Pulmonary artery endothelial cell (primary cell): ENCODE measurements around the gene CXADR. TPM values are rescaled to one million over a fixed set of nuclear protein-coding genes. Genes with fewer than 3 reads are reported as not detected.
"Not testable (repeated sequence)": the region's sequence is repeated elsewhere in the genome, so short reads cannot be mapped to it uniquely, and the experiment has no call there.

Source experiments
- DNase-seq: peaks from one replicate; pipeline ENCODE4 v3.0.0-alpha.2; 2011; ENCODE audit warnings: low read depth, low spot score
- total RNA-seq: library from RNA; depleted of rRNA; stranded (reverse); fragments of >200 nt; gene quantifications from 2 replicates; pipeline ENCODE4 v1.2.3, GENCODE V29; 2014

Gene CXADR
- total RNA-seq = 4.4 and 7.6 TPM in 2 replicates

DNA sequence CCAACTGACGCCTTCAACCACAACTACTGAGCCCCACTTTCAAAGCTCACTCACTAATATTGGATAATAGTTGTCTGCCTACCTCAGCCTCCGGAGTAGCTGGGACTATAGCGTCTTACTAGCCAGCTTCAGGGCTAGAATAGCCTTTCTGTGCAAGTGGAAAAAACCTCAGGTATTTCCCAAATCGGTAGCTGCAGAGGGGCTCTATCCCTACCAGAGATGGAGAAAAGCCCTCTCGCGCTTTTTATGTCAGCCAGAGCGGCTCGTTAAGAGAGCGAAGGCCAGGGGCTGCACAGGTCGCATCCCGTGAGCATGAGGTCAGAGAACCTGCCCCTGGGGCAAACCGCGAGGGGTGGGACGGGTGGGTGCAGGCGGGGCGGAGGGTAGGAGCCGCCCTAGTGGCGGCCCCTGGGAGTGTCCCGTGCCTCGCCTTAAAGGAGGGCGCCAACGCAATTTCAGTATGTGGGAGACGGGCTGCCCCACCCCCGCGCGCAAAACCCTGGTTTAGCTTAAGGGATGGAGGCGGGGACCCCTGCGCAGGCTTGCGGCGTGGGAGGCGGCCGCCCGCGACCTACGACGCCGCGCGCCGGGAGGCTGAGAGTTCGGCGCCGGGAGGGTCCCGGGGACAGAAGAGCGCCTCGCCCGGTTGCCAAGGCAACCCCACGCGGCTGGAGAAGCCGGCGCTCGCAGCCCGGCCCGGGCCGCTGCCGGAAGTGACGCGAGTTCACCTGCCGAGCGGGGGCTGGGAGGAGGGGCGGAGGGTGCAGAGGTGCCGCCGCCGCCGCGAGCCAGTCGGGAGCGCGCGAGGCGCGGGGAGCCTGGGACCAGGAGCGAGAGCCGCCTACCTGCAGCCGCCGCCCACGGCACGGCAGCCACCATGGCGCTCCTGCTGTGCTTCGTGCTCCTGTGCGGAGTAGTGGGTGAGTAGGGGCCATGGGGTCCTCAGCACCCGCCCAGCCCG, at the start of gene CXADR:
CXADR (plus strand) TSS at position 791 of the 961 bp plus-strand sequence; CDS start at position 878, 87 bp downstream.
- DNase-seq = no peak

- DNase-seq = no peak
Observed at GRCh38 chr21:17466166-17466565, 46.7 kb upstream of the CXADR start.

- no peak for DNase-seq
Observed at GRCh38 chr21:17467392-17467791, 45.5 kb upstream of the CXADR start.

DNA sequence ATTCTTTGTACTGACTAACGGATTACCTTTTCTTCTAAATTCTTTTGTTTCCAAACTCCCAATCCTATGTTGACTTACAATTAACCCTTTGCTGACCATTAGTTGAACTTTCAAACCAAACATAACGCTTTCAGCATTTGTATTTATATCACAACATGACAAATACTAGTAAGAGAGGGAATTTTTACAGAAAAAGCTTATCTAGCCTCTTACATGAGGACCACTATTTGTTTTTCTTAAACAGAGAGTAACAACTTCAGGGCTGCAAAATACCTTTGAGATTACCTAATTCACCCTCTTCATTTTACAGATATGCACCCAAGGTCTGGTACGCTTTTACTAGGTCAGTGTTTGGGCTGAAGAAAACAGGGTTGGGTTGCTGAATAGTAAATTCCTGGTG, 45.0 kb upstream of the CXADR start:
- no peak for DNase-seq

GRCh38 chr21:17468698-17469097, 44.1 kb upstream of the CXADR start:
- no peak for DNase-seq

GRCh38 chr21:17469727-17470126, 43.1 kb upstream of the CXADR start:
- DNase-seq = no peak

DNA sequence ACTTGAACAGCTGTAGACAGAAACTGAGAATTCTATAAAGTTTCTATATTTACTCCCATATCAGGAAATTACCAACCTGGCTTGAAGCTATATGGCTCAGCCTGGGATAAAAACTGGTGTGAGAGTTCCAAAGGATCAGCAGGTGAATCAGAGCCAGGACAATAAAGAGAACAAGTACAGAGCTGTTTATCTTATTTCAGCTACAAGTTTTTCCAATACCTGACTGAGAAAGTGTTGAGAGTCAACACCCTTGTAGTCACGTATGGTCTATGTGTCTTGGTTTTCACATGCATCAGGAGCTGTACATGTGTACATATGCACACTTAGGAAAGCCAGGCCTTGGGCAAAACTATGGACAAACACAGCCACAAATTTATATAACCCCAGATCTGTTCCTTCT, 40.7 kb upstream of the CXADR start:
- DNase-seq = no peak

DNA sequence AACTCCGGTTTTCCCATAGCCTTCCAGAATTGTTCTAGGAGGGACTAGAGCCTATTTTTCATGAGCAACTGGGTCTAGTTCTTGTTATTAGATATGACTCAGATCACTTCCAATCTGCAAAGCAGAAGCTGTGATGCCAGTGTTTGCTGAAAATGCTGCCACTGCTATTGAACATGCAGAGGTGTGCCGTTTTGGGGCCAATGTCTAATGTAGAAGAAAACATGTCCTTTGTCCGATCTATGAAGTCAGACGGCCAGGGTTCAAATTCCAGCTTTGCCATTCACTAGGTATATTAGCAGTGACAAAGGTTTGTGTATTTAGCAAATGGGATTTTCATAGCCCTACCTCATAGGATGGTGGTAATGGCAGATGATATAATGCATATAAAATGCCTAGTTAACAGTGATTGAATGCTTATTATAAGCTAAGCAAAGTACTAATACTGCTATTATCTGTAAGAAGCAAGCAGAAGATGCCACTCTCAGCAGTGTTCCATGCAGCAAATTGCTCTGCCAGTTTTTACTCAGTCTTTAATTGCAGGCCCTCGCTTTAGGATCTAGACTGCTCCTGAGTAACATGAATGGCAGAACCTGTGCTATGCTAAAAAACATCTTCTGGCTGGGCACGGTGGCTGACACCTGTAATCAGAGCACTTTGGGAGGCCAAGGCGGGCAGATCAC, 40.1 kb upstream of the CXADR start:
- DNase-seq = no peak

DNA sequence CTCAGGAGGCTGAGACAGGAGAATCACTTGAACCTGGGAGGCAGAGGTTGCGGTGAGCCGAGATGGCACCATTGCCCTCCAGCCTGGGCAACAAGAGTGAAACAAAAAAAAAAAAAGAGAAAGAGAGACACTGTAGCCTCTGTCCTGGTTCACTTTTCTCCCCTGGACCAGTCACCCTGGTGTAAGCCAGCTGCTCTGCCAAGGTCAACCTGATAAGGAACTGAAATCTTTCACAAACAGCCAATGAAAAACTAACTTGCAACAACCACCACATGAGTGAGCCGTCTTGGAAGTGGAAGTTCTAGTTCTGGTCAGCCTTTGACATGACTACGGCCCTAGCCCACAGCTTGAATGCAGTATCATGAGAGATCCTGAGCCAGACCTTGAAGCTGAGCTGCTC, 36.8 kb upstream of the CXADR start:
- DNase-seq = no peak

- not testable (repeated sequence) for DNase-seq
Observed at GRCh38 chr21:17478156-17478555, 34.7 kb upstream of the CXADR start.

- DNase-seq = no peak
Observed at GRCh38 chr21:17479606-17480005, 33.2 kb upstream of the CXADR start.

GRCh38 chr21:17482928-17483327, 29.9 kb upstream of the CXADR start:
- no peak for DNase-seq

DNA sequence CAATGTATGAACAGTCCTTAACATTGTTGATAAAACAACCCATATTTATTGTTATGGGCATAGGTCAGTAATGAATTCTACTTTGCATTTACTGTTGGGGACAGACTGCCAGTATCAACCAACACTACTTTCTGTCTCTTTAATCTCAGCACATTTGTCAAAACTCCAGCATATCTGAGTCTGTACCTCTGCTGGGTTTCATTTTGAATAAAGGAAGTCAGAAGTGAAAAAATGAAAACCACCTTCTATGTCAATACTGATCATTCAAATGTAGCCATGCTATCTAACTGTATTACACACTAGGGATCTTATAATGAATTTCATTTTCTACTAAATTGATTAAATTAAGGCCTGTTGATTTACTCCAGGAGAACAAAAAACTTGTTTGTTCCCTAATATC, 24.2 kb upstream of the CXADR start:
- no peak for DNase-seq

DNA sequence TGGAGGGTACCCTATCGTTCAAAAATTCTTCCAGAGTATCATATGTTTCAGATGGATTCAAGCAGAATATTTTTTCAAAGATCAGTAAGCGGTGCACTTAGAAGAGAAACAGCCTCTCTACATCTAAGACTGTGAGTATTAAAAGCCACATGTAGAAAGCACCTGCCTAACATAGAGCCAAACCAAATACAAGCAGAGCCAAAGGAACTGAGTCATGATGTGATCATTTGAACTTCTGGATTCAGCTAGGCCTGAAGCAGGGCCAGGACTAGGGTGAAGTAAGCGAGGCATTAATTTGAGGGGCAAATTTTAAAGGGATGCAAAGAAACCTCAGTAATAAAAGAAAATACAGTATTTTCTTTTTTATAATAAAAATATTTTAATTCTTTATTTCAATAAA, 23.3 kb upstream of the CXADR start:
- not testable (repeated sequence) for DNase-seq

DNA sequence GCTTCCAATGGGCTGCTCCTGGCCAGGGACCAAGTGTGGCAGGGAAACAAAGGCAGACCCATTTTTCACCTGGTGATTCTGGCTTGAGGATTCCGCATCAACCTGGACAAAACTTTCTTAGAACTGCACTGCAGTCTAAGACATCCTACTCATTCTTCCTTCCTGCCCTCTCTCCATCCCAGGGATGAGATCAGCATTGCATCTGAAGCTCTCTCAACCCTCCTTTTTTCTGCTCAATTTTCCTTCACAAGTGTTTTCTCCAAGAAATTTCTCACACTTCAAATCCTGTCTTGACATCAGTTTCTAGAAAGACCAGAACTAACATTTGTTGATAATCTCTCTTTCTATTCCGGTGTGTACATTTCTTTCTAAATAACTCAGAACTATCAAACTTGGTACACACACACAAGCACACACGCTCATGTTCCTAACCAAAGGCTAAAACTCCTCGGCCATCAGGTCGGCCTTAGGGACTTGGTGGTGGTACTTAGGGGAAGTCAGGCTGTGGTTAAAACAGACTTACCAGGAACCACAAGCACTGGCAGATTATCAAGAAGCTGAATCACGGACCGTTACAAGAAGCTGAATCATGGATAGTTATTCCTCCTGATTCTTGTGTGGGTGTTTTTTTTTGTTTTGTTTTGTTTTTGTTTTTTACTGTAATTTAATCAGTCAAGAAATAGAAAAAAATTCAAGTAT, 21.0 kb upstream of the CXADR start:
- DNase-seq = peak; percentile 85

DNA sequence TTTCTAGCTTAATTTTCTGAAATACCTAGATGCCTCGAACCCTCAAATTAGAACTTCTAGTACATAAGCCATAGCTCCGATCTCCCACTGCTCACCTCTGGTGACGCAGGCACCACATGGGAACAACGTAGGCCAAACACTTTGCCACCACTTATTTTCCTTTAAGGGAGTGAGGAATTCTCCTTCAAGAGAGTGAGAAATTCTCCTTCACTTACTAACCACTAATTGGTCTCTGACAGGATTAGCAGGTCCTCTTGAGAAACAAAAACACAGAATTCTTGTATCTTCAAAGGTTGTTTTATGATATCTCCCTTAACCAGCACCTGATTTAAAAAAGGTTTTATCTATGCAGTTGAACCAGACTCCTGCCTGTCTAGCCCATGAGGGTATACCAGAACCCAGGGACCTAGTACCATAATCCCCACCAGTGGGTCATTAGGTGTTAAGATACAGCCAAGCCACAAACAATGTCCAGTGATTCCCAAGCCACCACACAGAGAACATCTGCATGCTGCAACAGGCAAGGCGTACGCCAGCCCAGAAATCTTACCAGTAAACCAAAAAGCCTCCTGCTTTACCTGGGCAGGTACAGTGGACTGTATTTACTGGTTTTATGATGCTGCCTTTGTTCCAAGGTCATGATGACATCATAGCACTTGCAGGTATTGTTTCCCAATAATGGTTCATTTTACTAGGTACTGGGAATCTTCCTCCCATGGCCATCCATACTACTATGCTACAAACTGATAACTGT, 20.3 kb upstream of the CXADR start:
- no peak for DNase-seq

DNA sequence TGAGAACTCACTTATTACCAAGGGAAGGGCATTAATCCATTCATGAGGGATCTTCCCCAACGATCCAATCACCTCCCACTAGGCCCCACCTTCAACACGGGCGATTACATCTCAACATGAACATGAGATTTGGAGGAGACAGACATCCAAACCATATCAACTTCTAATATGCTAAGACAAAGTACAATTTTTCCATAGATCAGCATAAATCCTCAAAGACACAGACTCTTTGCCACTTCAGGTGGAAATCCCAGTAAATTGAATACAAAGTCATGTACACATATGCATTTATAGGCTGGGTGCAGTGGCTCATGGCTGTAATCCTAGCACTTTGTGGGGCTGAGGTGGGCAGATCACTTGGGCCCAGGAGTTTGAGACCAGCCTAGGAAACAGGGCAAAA, 18.8 kb upstream of the CXADR start:
- DNase-seq = no peak

GRCh38 chr21:17495680-17496079, 17.2 kb upstream of the CXADR start:
- no peak for DNase-seq

DNA sequence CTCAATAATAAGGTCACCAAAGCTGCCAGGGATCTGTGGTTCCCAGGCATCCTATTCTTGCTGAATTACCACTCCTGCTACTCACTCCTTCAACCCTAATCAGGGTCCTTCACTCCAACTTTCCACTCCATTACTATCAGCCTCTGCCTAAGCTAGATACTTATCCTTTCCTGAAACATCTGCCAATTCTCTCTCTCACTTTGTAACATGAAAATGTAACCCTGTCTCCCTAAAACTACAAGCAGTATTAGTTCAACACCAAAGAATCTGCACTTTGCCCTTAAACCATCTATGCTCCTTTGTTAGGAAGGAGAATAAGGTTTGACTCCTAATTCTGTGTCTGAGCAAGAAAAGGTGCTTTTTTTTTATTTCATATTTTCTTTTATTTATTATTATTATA, 15.5 kb upstream of the CXADR start:
- no peak for DNase-seq

DNA sequence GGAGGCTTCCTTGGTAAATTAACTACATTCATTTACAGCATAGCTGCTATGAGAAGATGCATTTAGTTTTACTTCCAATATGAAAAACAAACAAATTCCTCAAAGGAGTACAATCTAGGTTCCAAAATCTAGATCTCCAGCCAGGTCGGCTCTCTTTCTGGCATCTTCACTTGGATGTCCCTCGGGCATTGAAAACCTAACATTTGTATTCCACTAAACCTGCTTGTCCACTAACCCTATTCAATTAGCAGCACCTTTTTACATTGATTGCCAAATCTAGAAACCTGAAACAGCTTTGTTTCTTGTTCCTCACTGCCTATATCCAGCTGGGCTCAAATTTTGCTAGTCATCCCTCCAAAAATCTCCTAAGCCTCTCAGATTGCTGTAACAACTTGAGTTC, 14.3 kb upstream of the CXADR start:
- no peak for DNase-seq
